ENCODE results near the gene MAST4.

MAST4 gene

DNA sequence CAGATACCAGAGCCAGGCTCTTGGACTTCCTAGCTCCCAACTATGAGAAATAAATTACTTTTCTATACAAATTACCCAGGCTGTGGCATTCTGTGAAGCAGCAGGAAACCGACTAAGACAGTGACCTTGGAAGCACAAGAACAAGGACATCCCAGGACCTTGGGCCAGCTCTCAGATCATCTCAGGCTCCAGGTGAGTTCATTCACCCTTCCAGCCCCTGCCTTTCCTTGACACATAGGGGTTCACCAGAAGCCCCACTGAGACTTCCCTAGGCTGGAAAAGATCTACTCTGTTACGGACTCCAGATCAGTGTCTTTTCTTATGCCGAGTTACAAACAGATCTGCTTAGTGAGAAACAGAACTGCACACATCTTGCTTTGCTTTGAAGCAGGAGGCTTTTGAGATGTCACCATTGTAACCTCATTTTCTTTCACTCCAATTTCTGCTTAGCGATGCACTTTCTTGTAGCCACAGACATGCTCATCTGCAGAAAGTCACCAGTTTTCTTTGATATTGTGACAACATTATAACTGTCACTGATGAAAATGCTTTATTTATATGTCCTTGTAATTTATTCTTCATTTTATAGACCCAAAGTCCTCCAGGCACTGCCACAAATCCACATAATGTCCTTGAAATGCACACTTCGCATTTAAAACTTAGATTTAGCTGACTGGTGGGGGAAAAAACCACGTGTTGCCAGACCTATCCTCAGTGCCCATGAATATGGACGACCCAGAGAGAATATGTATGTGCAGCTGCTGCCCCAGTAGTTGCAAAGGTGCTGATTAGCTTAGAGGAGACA lies 592.3 kb downstream of the MAST4 start:
- no peak for DNase-seq (ENCODE audit: insufficient read length)
- FAIRE-seq = peak; percentile 65
- no peak for TF ChIP-seq TAF1 (IDR thresholded peaks at IDR 0.05; ENCODE audit: borderline replicate concordance, low read depth, low read length)
- TF ChIP-seq POLR2AphosphoS5 (IDR thresholded peaks at IDR 0.05; ENCODE audit: low read depth, low read length) = no peak
- TF ChIP-seq POLR2A (IDR thresholded peaks at IDR 0.05; ENCODE audit: low read depth, low read length) = no peak

DNA sequence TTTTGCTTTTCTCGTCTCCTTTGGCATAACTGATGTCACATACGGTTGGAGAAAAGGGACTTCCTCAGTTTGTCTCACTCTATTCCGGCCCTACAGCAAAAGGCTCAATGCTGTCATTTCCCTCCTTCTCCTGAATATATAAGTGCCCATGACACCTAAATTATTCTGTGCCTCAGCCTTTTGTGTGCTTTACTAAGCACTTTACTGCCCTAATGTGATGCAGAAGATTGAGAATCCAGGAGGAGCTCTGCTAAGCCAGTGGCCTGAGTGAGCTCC lies 592.8 kb downstream of the MAST4 start:
- DNase-seq (ENCODE audit: insufficient read length) (no peak), FAIRE-seq (peak; percentile 73)
- no peak for TF ChIP-seq TAF1 (IDR thresholded peaks at IDR 0.05; ENCODE audit: borderline replicate concordance, low read depth, low read length)
- TF ChIP-seq POLR2A (IDR thresholded peaks at IDR 0.05; ENCODE audit: low read depth, low read length) = no peak
- no peak for TF ChIP-seq POLR2AphosphoS5 (IDR thresholded peaks at IDR 0.05; ENCODE audit: low read depth, low read length)

DNA sequence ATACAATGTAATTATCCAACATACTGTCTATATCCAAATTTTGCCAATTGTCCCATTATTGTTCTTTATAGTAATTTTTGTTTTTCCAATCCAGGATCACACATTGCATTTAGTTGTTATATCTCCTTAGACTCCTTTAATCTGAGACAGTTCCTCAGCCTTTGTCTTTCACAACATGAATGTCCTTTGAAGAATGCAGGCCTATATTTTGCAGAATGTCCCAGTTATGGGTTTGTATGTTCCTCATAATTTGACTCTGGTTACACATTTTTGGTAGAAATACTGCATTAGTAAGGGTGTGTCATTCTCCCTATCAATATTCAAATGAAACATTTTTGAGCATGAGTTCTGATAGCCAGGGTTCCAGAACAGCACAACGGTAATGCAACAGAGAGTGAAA lies 593.7 kb downstream of the MAST4 start:
- no peak for TF ChIP-seq TAF1 (IDR thresholded peaks at IDR 0.05; ENCODE audit: borderline replicate concordance, low read depth, low read length)
- TF ChIP-seq POLR2A (IDR thresholded peaks at IDR 0.05; ENCODE audit: low read depth, low read length) = no peak
- TF ChIP-seq POLR2AphosphoS5 (IDR thresholded peaks at IDR 0.05; ENCODE audit: low read depth, low read length) = no peak
- FAIRE-seq = no peak
- DNase-seq (ENCODE audit: insufficient read length) = no peak

DNA sequence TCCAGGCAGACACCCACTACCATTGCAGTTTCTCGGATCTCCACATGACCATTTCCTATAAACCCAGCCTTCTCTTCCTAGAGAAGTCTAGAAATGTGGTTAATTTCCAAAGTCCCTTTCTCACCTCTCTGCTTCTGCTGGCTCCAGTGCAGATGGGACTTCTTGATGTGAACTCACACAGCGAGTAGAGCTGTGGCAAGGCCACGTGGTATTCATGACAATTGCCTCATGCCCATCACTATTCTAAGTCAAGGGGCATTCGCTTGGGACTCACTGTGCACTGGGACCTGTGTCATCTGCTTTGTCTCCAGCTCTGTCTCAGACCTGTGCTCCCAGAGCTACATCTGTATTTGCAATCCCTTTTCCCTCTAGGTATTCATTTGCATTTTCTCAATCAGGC lies 594.2 kb downstream of the MAST4 start:
- FAIRE-seq (peak; percentile 17), DNase-seq (ENCODE audit: insufficient read length) (no peak)
- no peak for TF ChIP-seq TAF1 (IDR thresholded peaks at IDR 0.05; ENCODE audit: borderline replicate concordance, low read depth, low read length)
- TF ChIP-seq POLR2A (IDR thresholded peaks at IDR 0.05; ENCODE audit: low read depth, low read length) = no peak
- TF ChIP-seq POLR2AphosphoS5 (IDR thresholded peaks at IDR 0.05; ENCODE audit: low read depth, low read length) = no peak

DNA sequence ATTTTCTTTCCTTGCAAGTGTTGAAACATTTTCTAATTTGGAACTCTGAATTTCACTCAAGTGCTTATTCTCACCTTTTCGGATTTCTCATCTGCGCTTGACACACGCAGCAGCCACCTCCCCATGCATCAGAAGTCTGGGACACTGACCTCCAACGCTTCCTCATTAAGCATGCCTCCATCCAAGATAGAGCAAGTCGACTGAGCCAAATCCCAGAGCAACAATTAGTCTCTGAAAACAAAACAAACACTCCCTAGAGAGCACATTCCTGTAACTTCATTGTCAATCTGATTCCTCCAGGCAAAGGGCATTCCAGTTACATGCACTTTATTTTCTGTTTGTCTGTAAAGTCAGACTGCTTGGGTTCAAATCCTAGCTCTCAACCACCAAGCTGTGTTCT lies 594.7 kb downstream of the MAST4 start:
- FAIRE-seq (peak; percentile 78), DNase-seq (ENCODE audit: insufficient read length) (no peak)
- TF ChIP-seq POLR2A (IDR thresholded peaks at IDR 0.05; ENCODE audit: low read depth, low read length) (no peak), TAF1 (IDR thresholded peaks at IDR 0.05; ENCODE audit: borderline replicate concordance, low read depth, low read length) (no peak), POLR2AphosphoS5 (IDR thresholded peaks at IDR 0.05; ENCODE audit: low read depth, low read length) (no peak)

DNA sequence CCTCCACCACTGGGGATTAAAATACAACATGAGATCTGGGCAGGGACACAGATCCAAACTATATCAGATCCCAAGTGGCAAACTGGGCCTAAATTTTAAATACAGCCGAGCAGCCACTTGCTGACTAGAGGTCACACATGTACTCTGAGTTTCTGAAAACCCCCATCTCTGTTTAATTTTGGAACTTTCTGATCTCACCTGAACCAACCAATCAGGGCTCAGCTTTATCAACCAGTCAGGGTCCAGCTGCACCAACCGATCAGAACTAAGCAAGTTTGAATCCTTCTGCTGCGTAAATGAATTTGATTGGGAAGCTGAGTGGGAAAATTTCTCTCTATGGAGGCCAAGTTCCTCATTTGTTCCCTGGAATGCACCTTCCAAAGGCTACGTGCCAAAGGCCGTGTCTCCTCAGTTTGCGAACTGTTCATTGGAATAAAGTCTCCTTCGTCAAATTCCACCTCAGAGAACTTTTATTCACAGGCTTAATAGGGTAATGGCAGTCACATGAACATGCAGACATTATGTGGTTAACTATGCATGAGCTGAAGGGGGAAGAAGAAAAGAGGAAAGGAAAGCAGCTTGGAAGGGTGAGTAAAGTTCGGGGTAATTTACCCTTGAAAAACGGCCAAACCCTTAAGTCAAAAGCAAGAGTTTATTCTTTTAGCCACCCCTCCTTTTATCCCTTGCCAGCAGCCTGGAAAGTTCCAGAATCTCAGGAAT lies 596.7 kb downstream of the MAST4 start:
- TF ChIP-seq POLR2AphosphoS5 (IDR thresholded peaks at IDR 0.05; ENCODE audit: low read depth, low read length) (no peak), TAF1 (IDR thresholded peaks at IDR 0.05; ENCODE audit: borderline replicate concordance, low read depth, low read length) (no peak)
- FAIRE-seq (peak; percentile 82), DNase-seq (ENCODE audit: insufficient read length) (no peak)

DNA sequence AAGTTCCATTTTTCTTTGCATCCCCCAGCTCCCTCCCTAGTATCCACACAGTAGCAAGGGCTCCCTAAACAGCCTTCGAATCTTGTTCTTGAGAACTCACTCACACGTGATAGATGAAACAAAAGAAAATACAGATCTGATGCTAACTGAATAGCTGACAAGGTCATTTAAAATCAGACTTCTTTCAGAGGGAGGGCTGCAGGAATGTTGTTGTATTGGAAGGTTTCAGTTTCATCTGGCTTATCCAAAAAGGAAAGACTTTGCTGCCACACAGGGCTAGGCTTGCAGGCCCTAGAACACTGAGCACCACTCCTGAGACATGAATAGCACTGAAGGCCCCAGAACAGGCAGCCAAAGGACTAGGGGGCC lies 597.2 kb downstream of the MAST4 start:
- TF ChIP-seq POLR2A (IDR thresholded peaks at IDR 0.05; ENCODE audit: low read depth, low read length) = no peak
- TF ChIP-seq TAF1 (IDR thresholded peaks at IDR 0.05; ENCODE audit: borderline replicate concordance, low read depth, low read length) = no peak
- TF ChIP-seq POLR2AphosphoS5 (IDR thresholded peaks at IDR 0.05; ENCODE audit: low read depth, low read length) = no peak
- DNase-seq (ENCODE audit: insufficient read length) (no peak), FAIRE-seq (peak; percentile 79)

DNA sequence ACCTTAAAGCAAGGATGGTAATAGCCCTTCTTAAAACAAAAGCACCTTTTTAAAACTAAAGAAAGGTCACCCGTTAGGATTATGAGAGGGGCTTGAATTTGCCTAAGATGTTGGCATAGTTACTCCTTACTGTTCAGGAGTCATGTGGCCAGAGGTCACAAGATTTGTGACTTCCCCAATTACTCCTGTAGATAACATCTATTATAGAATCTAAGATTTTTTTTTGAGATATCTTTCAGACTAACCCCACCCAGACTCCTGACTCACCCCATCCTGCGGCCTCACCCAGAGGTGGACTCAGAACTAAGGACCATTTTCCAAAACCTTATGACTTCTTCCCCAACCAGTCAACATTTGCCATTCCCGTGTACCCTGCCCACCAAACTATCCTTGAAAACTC lies 598.0 kb downstream of the MAST4 start:
- TF ChIP-seq POLR2AphosphoS5 (IDR thresholded peaks at IDR 0.05; ENCODE audit: low read depth, low read length) (no peak), POLR2A (IDR thresholded peaks at IDR 0.05; ENCODE audit: low read depth, low read length) (no peak), TAF1 (IDR thresholded peaks at IDR 0.05; ENCODE audit: borderline replicate concordance, low read depth, low read length) (no peak)
- FAIRE-seq = peak; percentile 88
- no peak for DNase-seq (ENCODE audit: insufficient read length)

DNA sequence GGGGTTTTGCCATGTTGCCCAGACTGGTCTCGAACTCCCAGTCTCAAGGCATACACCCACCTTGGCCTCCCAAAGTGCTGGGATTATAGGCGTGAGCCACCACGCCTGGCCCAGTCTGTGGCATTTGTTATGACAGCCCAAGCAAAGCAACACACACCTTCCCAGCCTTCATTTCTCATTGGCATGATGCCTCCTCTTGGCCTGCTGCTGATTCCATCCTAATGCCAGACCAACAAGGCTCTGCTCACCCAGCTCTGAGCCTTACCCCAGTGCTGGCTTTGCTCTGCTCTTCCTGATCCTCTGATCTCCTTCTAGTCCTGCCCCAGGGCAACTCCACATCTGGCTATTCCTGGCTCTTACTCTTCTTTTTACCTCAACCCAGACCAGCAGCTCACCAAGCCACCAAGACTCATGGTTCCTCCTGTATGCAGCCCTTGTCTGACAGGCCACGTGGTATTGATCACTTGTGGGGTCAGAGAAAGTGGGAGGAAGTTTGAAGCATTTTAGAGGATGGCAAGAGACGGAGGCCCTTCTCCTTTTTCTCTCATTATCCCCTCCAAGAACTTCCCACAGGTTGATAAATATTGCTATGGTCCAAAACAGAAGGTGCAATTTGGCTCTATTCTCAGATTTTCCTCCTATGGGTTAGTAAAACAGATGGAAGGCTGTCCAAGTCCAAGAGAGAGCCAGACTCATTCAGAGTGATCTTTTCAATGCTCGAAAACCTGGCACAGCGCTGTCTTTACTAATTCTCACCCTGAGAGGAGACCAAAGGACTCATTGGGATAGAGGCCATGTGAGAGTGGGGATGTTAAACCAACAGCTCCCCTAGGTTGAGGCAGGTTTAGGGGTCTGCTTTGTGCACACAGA lies 599.4 kb downstream of the MAST4 start:
- FAIRE-seq (peak; percentile 93), DNase-seq (ENCODE audit: insufficient read length) (no peak)
- TF ChIP-seq POLR2A (IDR thresholded peaks at IDR 0.05; ENCODE audit: low read depth, low read length) (no peak), POLR2AphosphoS5 (IDR thresholded peaks at IDR 0.05; ENCODE audit: low read depth, low read length) (no peak), TAF1 (IDR thresholded peaks at IDR 0.05; ENCODE audit: borderline replicate concordance, low read depth, low read length) (no peak)

DNA sequence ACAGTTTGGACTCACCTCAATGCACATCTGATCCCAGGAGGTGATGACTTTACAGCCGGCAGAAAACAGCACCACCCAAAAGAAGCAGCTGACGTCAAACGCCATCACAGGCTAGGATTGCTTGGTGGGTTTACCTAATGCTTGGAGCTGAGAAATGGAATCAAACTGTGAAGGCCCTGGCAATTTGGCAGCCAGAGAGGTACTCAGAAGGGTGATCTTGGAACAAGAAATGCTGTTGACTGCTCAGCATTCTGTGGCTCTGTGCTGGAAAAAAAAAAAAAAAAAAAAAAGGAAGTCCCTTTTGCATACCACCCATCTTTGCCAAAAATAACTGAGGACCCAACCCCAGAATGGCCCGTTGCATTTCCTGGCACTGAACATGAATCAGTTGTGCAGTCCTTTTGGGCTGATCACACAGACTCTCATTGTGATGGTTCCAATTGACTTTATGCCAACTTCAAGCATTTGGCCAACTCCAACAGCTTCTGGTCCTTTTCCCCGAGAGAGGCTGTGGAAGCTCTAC lies 600.4 kb downstream of the MAST4 start, which contains the start of gene CD180:
Gene CD180, minus strand, starts transcription at position 263 of the 523 bp plus-strand sequence. Its CDS starts 158 bp downstream, at position 105.
- no peak for TF ChIP-seq TAF1 (IDR thresholded peaks at IDR 0.05; ENCODE audit: borderline replicate concordance, low read depth, low read length)
- no peak for TF ChIP-seq POLR2A (IDR thresholded peaks at IDR 0.05; ENCODE audit: low read depth, low read length)
- no peak for TF ChIP-seq POLR2AphosphoS5 (IDR thresholded peaks at IDR 0.05; ENCODE audit: low read depth, low read length)
- no peak for DNase-seq (ENCODE audit: insufficient read length)
- peak; percentile 77 for FAIRE-seq

DNA sequence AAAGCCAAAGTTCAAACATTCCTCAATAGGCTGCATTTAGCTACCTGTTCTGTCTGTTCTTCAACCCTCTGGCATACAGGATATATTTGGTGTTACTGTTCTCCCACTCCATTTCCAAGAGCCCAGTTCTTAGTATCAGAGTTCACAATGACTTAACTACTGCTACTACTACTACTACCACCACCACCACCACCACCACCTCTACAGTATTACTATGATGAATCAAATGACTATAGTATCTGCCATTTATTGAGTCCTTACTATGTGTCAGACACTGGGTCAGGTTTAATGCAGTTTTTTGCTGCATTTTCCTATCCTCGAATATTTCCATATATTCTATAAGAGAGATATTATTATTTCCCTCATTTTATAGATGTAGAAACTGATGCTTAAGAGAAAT lies 601.3 kb downstream of the MAST4 start:
- FAIRE-seq = no peak
- TF ChIP-seq POLR2AphosphoS5 (IDR thresholded peaks at IDR 0.05; ENCODE audit: low read depth, low read length) (no peak), TAF1 (IDR thresholded peaks at IDR 0.05; ENCODE audit: borderline replicate concordance, low read depth, low read length) (no peak), POLR2A (IDR thresholded peaks at IDR 0.05; ENCODE audit: low read depth, low read length) (no peak)
- no peak for DNase-seq (ENCODE audit: insufficient read length)

All from GM12892 (cell line).